GM18517 (cell line): ENCODE measurements around the gene TMEM131.

Experiments used
- ATAC-seq: cut with Tn5 transposase; IDR thresholded peaks from one replicate; pipeline ENCODE4 v1.9.1; 2021; ENCODE audit warnings: mild to moderate bottlenecking, moderate library complexity; ENCODE audit not compliant: unreplicated experiment

The TMEM131 gene

GRCh38 chr2:97769711-97770110 lies 226.0 kb downstream of the TMEM131 start:
- ATAC-seq, result no peak

- no peak for ATAC-seq
Observed at GRCh38 chr2:97769308-97769707, 226.4 kb downstream of the TMEM131 start.

- ATAC-seq, result no peak
Observed at GRCh38 chr2:97766567-97766966, 229.2 kb downstream of the TMEM131 start.

- no peak for ATAC-seq
Observed at GRCh38 chr2:97765933-97766332, 229.8 kb downstream of the TMEM131 start.

- no peak for ATAC-seq
Observed at GRCh38 chr2:97764559-97765263, 231.0 kb downstream of the TMEM131 start.

- ATAC-seq, result no peak
Observed at GRCh38 chr2:97763176-97763845, 232.4 kb downstream of the TMEM131 start.

- no peak for ATAC-seq
Observed at GRCh38 chr2:97761192-97761591, 234.6 kb downstream of the TMEM131 start.

- no peak for ATAC-seq
Observed at GRCh38 chr2:97760480-97761049, 235.2 kb downstream of the TMEM131 start.

- no peak for ATAC-seq
Observed at GRCh38 chr2:97759727-97760407, 235.9 kb downstream of the TMEM131 start.

GRCh38 chr2:97758131-97758705 lies 237.5 kb downstream of the TMEM131 start:
- no peak for ATAC-seq

GRCh38 chr2:97757062-97757461 lies 238.7 kb downstream of the TMEM131 start:
- no peak for ATAC-seq

GRCh38 chr2:97755491-97755890 lies 240.3 kb downstream of the TMEM131 start:
- ATAC-seq, result no peak

- ATAC-seq, result no peak
Observed at GRCh38 chr2:97754690-97755346, 240.9 kb downstream of the TMEM131 start.

- no peak for ATAC-seq
Observed at GRCh38 chr2:97752342-97753334, 243.1 kb downstream of the TMEM131 start.

- no peak for ATAC-seq
Observed at GRCh38 chr2:97751752-97752151, 244.0 kb downstream of the TMEM131 start.

GRCh38 chr2:97750017-97750416 lies 245.7 kb downstream of the TMEM131 start:
- no peak for ATAC-seq

- no peak for ATAC-seq
Observed at GRCh38 chr2:97749581-97749980, 246.2 kb downstream of the TMEM131 start.

GRCh38 chr2:97747716-97748115 lies 248.0 kb downstream of the TMEM131 start:
- no peak for ATAC-seq

- ATAC-seq, result no peak
Observed at GRCh38 chr2:97747285-97747684, 248.5 kb downstream of the TMEM131 start.
